HG03196 (cell line): Measurements from ENCODE around the gene CRNKL1.
"Not testable (repeated sequence)": the region's sequence is repeated elsewhere in the genome, so short reads cannot be mapped to it uniquely, and the experiment has no call there.

Experiments used
- ATAC-seq: cut with Tn5 transposase; IDR thresholded peaks from one replicate; pipeline ENCODE4 v1.9.1; 2021; ENCODE audit not compliant: unreplicated experiment

Gene CRNKL1

GRCh38 chr20:20010639-20011500 lies 41.4 kb downstream of the CRNKL1 start:
- no peak for ATAC-seq

DNA sequence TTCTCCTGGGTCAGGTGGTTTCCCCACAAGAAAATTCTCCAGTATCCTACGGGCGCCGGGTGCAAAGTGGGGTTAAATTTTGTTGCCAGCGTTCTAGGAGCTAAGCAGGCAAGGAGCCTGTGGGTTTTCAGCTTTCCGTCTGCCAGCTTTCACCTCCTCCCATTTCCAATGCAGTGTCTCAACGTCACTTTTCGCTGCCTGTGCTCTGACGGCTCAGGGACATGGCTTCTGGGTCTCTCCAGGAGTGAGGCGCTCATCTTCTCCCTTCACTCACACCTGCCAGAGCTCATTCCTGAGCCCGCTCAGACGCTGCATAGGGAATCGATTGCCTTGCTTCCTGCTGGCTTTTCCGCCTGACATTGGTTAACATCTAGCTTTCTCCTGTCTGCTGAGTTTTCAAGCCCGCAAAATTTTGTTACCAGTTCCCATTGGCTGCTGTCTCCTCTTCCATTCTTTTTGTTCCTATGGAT lies 42.4 kb downstream of the CRNKL1 start:
- no peak for ATAC-seq

- no peak for ATAC-seq
Measured at GRCh38 chr20:20005342-20005741, 46.9 kb downstream of the CRNKL1 start.

- ATAC-seq, result not testable (repeated sequence)
Measured at GRCh38 chr20:20003955-20004322, 48.3 kb downstream of the CRNKL1 start.

DNA sequence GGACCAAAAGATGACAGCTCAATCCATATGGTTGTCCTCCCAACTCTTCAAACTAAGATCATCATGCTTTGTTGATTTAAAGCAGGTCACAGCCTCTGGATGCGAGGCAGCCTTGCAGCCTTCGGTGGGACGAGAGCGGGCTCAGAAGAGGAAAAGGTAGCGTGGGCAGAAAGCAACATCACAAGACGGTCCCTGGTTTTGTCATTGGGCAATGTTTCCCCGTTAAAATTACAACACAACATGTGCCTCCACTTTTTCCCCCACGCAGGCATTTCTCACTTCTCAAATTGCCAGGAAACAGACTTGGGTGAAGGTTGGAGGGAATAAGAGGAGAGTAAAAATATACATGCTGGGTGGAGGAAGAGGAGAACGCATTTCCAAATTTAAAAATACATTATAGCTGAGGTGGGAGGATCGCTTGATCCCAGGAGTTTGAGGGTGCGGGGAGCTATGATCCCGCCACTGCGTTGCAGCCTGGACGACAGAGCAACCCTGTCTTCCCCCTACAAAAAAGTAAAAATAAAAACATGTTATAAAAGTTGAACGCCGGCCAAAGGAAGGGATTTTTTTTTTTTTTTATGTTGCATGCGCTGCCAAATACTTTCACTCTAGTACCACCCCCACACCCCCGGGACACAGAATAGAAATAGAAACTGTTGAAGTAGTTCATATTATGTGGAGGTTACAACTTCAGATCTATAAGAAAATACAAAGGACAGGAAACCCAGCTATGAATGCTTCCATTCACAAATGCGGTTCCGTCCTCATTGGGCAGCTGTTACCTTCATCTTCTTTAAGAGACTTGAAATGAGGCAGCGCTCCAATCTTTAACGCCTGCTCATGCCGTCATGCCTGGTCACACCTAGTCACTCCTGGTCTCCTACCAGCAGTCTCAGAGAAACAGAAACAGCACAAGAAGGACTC lies 49.0 kb downstream of the CRNKL1 start:
- ATAC-seq, result no peak

DNA sequence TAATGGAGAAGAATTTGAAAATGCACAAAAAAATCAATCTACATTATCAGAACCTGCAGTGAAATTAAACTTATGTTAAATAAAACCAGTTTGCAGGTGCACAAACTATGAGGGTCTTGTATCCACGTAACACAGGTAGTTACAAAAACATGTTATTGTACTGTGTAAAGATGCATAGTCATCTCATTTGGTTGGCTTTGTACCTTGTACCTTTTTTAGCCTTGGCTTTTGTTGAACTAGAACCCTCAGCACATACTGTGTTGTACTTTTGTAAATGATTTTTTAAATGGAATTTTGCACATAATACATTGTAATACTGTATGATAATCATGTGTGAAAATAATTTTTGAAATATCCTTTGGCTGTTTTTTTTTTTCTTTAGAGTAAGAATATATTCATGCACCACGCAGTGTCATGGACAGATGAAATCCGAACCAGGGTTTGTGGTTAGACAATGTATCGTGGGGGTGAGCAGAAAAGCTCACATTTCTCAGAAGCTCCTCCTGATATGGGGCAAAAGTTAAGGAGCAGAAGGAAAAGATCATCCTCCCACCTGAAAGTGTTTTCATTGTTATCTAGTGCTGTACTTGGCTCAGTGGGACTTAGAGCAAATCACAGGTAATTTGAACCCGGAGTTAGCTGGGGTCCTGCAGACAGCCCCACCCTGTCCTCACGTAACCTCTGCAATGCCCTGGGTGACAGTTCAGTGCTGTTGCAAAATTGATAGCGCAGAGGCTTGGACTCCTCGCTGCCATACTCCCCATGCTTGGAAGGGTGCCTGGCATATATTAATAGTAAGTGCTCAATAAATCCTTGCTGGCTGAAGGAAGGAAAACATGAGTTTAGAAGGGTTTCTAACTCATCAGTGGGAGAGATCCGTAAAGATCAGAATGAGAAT lies 49.9 kb downstream of the CRNKL1 start:
- no peak for ATAC-seq

DNA sequence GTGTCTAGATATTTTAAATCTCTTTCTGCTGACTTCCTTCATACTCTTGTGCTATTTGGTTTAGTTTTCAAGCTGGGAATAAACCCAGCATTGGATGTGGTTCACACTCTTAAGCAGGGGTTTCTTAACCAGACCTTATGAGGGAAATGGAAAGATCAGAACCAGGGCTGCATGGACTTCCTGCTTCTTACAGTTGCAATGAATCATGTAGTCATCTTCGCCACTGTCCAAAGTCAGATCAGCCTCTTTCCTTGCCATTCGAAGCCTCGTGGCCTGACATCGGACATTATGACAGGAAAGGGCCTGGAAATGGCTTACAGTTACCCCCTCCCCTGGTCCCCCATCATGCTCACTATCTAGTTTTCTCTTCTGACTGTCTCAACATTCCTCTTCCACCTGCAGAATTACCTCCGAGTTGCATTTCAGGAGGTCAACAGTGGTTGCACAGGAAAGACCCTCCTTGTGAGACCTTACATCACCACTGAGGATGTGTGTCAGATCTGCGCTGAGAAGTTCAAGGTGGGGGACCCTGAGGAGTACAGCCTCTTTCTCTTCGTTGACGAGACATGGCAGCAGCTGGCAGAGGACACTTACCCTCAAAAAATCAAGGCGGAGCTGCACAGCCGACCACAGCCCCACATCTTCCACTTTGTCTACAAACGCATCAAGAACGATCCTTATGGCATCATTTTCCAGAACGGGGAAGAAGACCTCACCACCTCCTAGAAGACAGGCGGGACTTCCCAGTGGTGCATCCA lies 51.9 kb downstream of the CRNKL1 start:
- no peak for ATAC-seq

- no peak for ATAC-seq
Measured at GRCh38 chr20:19998990-19999705, 53.1 kb downstream of the CRNKL1 start.

DNA sequence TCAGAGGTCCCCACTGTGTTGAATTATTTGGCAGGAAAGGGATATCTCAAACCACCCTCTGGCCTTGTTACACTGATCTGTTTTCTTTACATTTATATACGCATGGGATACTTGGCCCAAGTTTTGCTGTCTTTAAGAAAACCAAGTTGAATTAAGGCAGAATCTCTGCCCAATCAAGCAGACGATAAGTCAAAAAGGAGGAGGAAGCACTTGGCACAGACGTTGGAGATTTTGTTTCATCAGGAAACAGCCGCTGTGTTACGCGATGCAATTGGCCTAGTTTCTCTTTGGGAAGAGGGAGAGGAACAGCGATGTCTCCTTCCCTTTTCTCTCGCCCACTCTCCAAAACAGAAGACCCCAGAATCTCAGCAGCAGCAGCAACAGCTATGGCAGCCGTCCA lies 55.3 kb downstream of the CRNKL1 start:
- no peak for ATAC-seq

DNA sequence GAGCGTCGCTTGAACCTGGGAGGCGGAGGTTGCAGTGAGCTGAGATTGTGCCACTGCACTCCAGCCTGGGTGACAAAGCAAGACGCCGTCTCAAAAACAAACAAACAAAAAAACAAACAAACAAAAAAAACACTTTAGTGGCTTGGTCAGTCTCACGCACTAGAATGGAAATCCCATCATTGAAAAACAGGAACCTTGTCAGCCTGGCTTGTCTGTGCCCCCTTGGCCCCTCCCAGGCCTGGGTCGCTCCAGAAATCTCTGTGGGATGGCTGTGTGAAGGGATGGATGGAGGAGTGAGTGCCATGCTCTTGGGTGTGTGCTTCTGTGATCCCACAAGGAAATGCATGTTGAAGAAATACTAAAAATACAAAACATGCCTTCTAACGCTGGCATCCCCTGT lies 56.0 kb downstream of the CRNKL1 start:
- no peak for ATAC-seq

GRCh38 chr20:19995220-19995863 lies 56.9 kb downstream of the CRNKL1 start:
- no peak for ATAC-seq

DNA sequence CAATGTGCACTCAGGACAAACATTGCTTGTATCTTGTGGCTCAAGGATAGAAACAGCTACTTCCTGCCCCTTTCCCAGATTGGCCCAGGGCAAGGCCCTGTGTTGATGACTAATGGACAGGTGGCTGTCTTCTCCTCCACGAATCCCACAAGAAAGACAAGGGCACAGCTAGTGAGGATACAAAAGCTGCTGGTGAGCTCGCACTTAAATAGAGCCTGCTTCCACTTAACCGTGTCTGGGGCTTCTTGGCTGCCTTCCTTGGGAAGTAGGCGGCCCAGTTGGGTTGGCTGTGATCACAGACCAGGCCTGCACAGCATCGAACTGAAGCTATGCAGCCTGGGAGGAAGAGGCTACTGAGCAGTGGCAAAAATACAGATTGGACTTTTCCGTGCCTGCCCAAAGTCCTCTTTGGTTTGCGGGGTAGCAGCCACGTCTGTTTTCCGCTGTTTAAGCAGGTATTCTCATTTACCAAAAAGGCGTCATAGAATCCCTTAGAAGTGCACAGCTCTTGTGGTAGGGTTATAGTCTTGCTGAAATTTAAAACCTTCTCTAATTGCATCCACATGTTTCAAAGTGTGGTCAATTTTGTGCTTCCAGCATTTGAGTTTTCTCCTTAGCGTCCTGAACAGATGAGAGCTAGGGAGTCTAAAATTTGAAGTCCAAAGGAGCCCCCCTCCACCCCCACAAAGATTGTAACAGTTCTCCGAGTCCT lies 58.2 kb downstream of the CRNKL1 start:
- ATAC-seq, result no peak

DNA sequence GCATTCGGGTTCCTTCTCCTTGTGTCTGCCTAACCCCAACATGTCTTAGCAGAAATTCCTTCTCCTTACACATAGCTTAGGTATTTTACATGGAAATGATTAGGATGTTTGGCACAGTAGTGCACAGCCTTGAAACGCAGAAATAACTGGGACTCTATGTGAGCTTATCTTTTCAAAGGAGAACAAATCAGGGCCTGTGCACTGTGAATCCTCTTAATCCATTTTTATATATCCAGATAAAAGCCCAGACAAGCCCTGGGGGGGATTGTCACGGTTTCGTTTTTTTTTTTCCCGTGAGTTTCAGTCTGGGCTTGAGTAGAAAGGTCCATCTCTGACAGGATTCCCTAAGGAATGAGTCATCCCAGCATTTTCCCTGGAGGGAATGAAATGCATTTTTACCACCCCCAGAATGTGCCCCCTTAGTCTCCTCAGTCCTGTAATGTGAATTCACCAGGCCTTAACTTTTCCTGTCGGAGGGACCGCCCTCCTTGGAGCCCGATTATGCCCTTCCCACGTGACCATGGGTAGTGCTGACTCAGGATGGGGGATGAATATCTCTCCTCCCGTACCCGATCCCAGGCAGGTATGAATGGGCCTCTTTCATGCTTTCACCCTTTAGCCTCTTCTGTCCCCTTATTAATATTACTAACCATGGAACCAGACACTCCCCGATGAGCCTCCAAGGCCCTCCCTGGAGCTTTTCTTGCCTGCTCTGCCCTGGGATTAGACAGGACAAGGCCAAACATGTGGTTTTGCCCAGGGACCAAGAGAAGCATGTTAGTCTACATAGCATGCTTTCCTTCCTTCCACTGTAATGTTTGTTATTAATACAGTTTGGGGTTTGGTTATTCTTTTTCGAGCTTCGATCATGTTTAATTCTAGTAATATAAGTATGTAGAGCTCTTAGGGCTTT lies 59.0 kb downstream of the CRNKL1 start:
- ATAC-seq, result no peak

- ATAC-seq, result no peak
Measured at GRCh38 chr20:19991854-19992253, 60.4 kb downstream of the CRNKL1 start.

GRCh38 chr20:19991308-19991707 lies 61.0 kb downstream of the CRNKL1 start:
- ATAC-seq, result no peak

GRCh38 chr20:19990850-19991249 lies 61.4 kb downstream of the CRNKL1 start:
- ATAC-seq, result no peak

DNA sequence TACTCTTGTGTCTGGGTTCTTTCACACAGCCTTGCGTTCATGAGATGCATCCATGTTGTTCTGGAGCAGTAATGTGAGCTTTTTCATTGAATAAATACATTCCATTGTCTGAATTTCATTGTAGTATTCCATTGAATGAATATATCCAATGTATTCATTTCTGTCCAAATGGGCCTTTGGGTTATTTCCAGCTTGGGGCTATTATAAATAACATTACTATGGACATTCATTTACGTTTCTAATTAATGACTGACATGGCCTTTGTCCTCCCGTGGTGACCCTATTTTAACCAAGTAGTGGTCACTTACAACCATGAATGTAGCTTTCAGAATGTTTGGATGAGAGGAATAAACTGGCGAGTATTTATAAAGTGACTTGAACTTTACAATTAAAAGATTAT lies 65.2 kb downstream of the CRNKL1 start:
- no peak for ATAC-seq
